Measurements from ENCODE around the gene EDIL3.

- TF ChIP-seq CTCF (IDR thresholded peaks at IDR 0.05 in 4 of 5, conservative IDR thresholded peaks at IDR 0.05 in 1 of 5) (no peak), POLR2A (IDR thresholded peaks at IDR 0.05) (no peak)
These were observed 326.1 kb downstream of the EDIL3 start for GRCh38 chr5:84058561-84058960.
